Spleen (tissue), 7 donors: ENCODE results near the gene TMEM43.

Experiments
- CTCF ChIP-seq, 11 experiments: fragments of 200-600 bp in 7 of 11; fragments of 450-650 bp in 4 of 11; sonication (generic) in 4 of 11; IDR thresholded peaks in 8 of 11; conservative IDR thresholded peaks in 3 of 11; 1 replicate in 7 of 11; 2 replicates in 4 of 11; pipeline versions ENCODE4 v1.4.0 to v1.8.0; 2016 to 2021; ENCODE audit warnings: antibody characterized with exemption in 11 of 11, inconsistent platforms in 4 of 11, mild to moderate bottlenecking in 1 of 11
- POLR2A ChIP-seq, 3 donors: fragments of 450-650 bp; IDR thresholded peaks; one replicate each; pipeline ENCODE4 v1.5.1; 2017; ENCODE audit warnings: antibody characterized with exemption in 3 of 3, mild to moderate bottlenecking in 1 of 3
- POLR2AphosphoS5 ChIP-seq, 3 donors: sonication (generic); formaldehyde crosslinking; IDR thresholded peaks; one replicate each; pipeline ENCODE4 v1.5.1; 2017; ENCODE audit warnings: antibody characterized with exemption in 3 of 3
- donor health status: DM: no; HTN: no; CAD: no; lungs with moderate emphysema.
- donor health status: DM: no; HTN: no; CAD: no.
- donor health status: DM: no; HTN: no; CAD: no.

GRCh38 chr3:14177580-14178246 is 52.9 kb downstream of the TMEM43 start:
- TF ChIP-seq CTCF (IDR thresholded peaks at IDR 0.05 in 8 of 11, conservative IDR thresholded peaks at IDR 0.05 in 3 of 11) (no peak), POLR2A (IDR thresholded peaks at IDR 0.05) (no peak), POLR2AphosphoS5 (IDR thresholded peaks at IDR 0.05) (no peak)
